GM23248 (cell line): ENCODE measurements around the gene NGEF. TPM values are rescaled to one million over a fixed set of nuclear protein-coding genes. Genes with fewer than 3 reads are reported as not detected.

ENCODE experiments used
- DNase-seq: peaks from one replicate; pipeline ENCODE4 v3.0.0-alpha.2; 2015
- H2AFZ ChIP-seq: fragments of 200-600 bp; sonication (generic); 2 replicates; pipeline ENCODE4 v1.6.1; 2016; ENCODE audit warnings: antibody characterized with exemption
- H3F3A ChIP-seq: fragments of 200-600 bp; sonication (generic); 2 replicates; pipeline ENCODE4 v1.6.1; 2016; ENCODE audit warnings: mild to moderate bottlenecking, antibody characterized with exemption, mixed run types; ENCODE audit not compliant: insufficient read depth
- H3K27ac ChIP-seq: fragments of 200-600 bp; sonication (generic); 2 replicates; pipeline ENCODE4 v1.5.1; 2016; ENCODE audit warnings: mild to moderate bottlenecking
- H3K27me3 ChIP-seq: fragments of 200-600 bp; sonication (generic); replicated peaks from 2 replicates; pipeline ENCODE4 v1.6.1; 2016; ENCODE audit warnings: mild to moderate bottlenecking; ENCODE audit not compliant: insufficient read depth
- H3K36me3 ChIP-seq: fragments of 200-600 bp; sonication (generic); 2 replicates; pipeline ENCODE4 v1.6.1; 2016; ENCODE audit warnings: low read depth, mild to moderate bottlenecking
- H3K4me1 ChIP-seq: fragments of 200-600 bp; sonication (generic); 2 replicates; pipeline ENCODE4 v1.6.1; 2016; ENCODE audit warnings: mild to moderate bottlenecking; ENCODE audit not compliant: insufficient read depth
- H3K4me2 ChIP-seq: fragments of 200-600 bp; sonication (generic); one replicate; pipeline ENCODE4 v1.6.1; 2016; ENCODE audit warnings: mild to moderate bottlenecking; ENCODE audit not compliant: unreplicated experiment
- H3K4me3 ChIP-seq: fragments of 200-600 bp; sonication (generic); 2 replicates; pipeline ENCODE4 v1.5.1; 2016; ENCODE audit warnings: mild to moderate bottlenecking
- H3K79me2 ChIP-seq: fragments of 200-600 bp; sonication (generic); 2 replicates; pipeline ENCODE4 v1.6.1; 2016; ENCODE audit warnings: mild to moderate bottlenecking; ENCODE audit not compliant: insufficient read depth
- H3K9ac ChIP-seq: fragments of 200-600 bp; sonication (generic); 2 replicates; pipeline ENCODE4 v1.6.1; 2016; ENCODE audit warnings: mild to moderate bottlenecking
- H3K9me2 ChIP-seq: fragments of 200-600 bp; sonication (generic); 2 replicates; pipeline ENCODE4 v1.6.1; 2016; ENCODE audit warnings: mixed run types, mild to moderate bottlenecking, moderate library complexity; ENCODE audit not compliant: insufficient read depth
- H3K9me3 ChIP-seq: fragments of 200-600 bp; sonication (generic); one replicate; pipeline ENCODE4 v1.6.1; 2017; ENCODE audit warnings: low read depth
- H4K20me1 ChIP-seq: fragments of 200-600 bp; sonication (generic); 2 replicates; pipeline ENCODE4 v1.6.0; 2016; ENCODE audit not compliant: insufficient read depth
- EZH2 ChIP-seq: fragments of 200-600 bp; sonication (generic); IDR thresholded peaks from 2 replicates; pipeline ENCODE4 v1.6.1; 2018; ENCODE audit warnings: antibody characterized with exemption, mild to moderate bottlenecking; ENCODE audit not compliant: insufficient read depth, poor library complexity, severe bottlenecking
- EZH2phosphoT487 ChIP-seq: fragments of 200-600 bp; sonication (generic); IDR thresholded peaks from 2 replicates; pipeline ENCODE4 v1.6.1; 2018; ENCODE audit warnings: antibody characterized with exemption, moderate library complexity, mild to moderate bottlenecking, low read depth; ENCODE audit not compliant: insufficient read depth
- WGBS, 2 experiments: methylation state at CpG; one replicate each; pipeline ENCODE4 v1.1.6; 2015 to 2017; ENCODE audit warnings: low lambda C conversion rate in 2 of 2, low coverage in 1 of 2; ENCODE audit errors: missing lambda C conversion rate in 2 of 2; 5-methylcytosine and 5-hydroxymethylcytosine counted together
- in situ Hi-C: fragments of 300-500 bp; cut with MboI; formaldehyde crosslinking; loops from 2 replicates; pipeline ENCODE4 v1.15.0; 2020
- polyA plus RNA-seq: library from polyadenylated mRNA; unstranded; fragments of >200 nt; fragmentation: Nextera tagmentation; extraction: Ambion mirVana; gene quantifications from 2 replicates; pipeline ENCODE4 v1.2.1, GENCODE V29; 2016
- total RNA-seq: library from RNA; depleted of rRNA; stranded (reverse); fragments of >200 nt; shearing (Covaris generic); gene quantifications from 2 replicates; pipeline ENCODE4 v1.2.3, GENCODE V29; 2014

NGEF gene
- total and polyA plus RNA-seq, 2 experiments from 2014 or later = 0.43 TPM; not detected in 1

DNA sequence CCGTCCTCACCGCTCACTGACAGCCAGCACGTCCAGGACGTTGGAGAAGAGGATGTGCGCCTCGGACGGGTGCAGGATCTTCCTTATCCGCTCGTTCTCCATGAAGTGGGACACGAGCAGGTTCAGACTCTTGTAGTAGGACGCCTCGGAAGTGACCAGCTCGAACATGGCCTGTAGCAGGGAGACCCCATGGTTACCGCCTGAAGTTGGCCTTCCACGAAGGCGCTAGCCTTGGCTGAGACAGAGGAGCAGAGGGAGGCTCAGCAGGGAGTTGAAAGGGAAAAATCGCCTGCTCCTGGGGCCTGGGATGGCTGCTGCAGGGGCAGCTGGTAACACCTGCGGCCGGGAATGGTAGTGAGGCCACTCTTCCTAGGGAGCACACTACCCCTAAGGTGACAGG is 118.3 kb downstream of the NGEF start:
- no peak overlapping the region for H2AFZ ChIP-seq
- no peaks in the 10 kb centered on the region for H3K9me2 ChIP-seq
- H3K27ac ChIP-seq = no peak overlapping the region
- H3K27me3 ChIP-seq = no peaks in the 10 kb centered on the region
- H3F3A ChIP-seq = no peaks in the 10 kb centered on the region
- no peaks in the 10 kb centered on the region for H3K9me3 ChIP-seq
- no peaks in the 10 kb centered on the region for H3K79me2 ChIP-seq
- no peak overlapping the region for H3K4me3 ChIP-seq
- no peak for DNase-seq
- TF ChIP-seq EZH2phosphoT487 = no peak
- no peak for TF ChIP-seq EZH2
- 73 to 80% methylated on average over 18 to 19 of the region's 19 CpGs for WGBS, 2 experiments
- no peak overlapping the region for H3K4me2 ChIP-seq
- H3K36me3 ChIP-seq = no peaks in the 10 kb centered on the region
- in situ Hi-C loops = no loop called here
- H3K9ac ChIP-seq = no peak overlapping the region
- H3K4me1 ChIP-seq = peaks cover 5% of the 10 kb centered on the region
- no peaks in the 10 kb centered on the region for H4K20me1 ChIP-seq

- Histone ChIP-seq H3K27me3 (no peaks in the 10 kb centered on the region), H3F3A (no peaks in the 10 kb centered on the region), H3K9me3 (no peaks in the 10 kb centered on the region), H3K27ac (no peak overlapping the region), H3K4me2 (no peak overlapping the region), H3K9me2 (no peaks in the 10 kb centered on the region), H3K4me1 (peaks cover 5% of the 10 kb centered on the region), H3K79me2 (no peaks in the 10 kb centered on the region), H4K20me1 (no peaks in the 10 kb centered on the region), H3K36me3 (no peaks in the 10 kb centered on the region), H3K4me3 (no peak overlapping the region), H2AFZ (no peak overlapping the region), H3K9ac (no peak overlapping the region)
- DNase-seq = no peak
- no peak for TF ChIP-seq EZH2phosphoT487
- TF ChIP-seq EZH2 = no peak
- in situ Hi-C loops = no loop called here
- WGBS, 2 experiments = 47 to 56% methylated on average over 9 of the region's 9 CpGs
Observed at GRCh38 chr2:232894251-232894650, 118.8 kb downstream of the NGEF start.

DNA sequence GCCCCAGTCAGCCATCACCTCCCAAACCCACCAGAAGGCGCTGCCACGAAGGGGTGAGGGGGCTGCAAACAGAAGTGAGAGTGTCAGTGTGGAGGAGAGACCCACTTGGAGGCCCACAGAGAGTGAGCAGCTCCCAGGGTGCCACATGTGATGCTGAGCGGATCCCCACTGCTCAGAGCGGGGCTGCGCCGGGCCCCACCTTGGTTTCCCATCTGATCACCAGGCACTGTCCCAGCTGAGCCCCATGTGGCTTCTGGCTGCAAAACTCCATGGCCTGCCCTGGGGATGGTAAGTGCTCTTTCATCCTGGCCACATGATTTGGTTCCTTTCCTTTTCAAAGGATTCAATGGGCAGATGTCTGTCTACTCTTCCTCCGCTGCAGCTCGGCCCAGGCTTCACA is 119.2 kb downstream of the NGEF start:
- no peaks in the 10 kb centered on the region for H3K36me3 ChIP-seq
- no peak for DNase-seq
- no peak overlapping the region for H3K9ac ChIP-seq
- no peak overlapping the region for H3K4me2 ChIP-seq
- no peaks in the 10 kb centered on the region for H3F3A ChIP-seq
- WGBS, 2 experiments = 75 to 81% methylated on average over 8 of the region's 8 CpGs
- in situ Hi-C loops = no loop called here
- no peaks in the 10 kb centered on the region for H3K9me2 ChIP-seq
- TF ChIP-seq EZH2 (no peak), EZH2phosphoT487 (no peak)
- H4K20me1 ChIP-seq = no peaks in the 10 kb centered on the region
- H2AFZ ChIP-seq = no peak overlapping the region
- H3K27me3 ChIP-seq = no peaks in the 10 kb centered on the region
- H3K4me3 ChIP-seq = no peak overlapping the region
- H3K27ac ChIP-seq = no peak overlapping the region
- H3K4me1 ChIP-seq = peaks cover 5% of the 10 kb centered on the region
- no peaks in the 10 kb centered on the region for H3K79me2 ChIP-seq
- no peaks in the 10 kb centered on the region for H3K9me3 ChIP-seq

GRCh38 chr2:232892843-232893242 is 120.2 kb downstream of the NGEF start:
- Histone ChIP-seq H3F3A (no peaks in the 10 kb centered on the region), H3K9ac (no peak overlapping the region), H3K27ac (no peak overlapping the region), H4K20me1 (no peaks in the 10 kb centered on the region), H3K9me3 (no peaks in the 10 kb centered on the region), H3K4me1 (peaks cover 5% of the 10 kb centered on the region), H3K4me3 (no peak overlapping the region), H3K79me2 (no peaks in the 10 kb centered on the region), H3K36me3 (no peaks in the 10 kb centered on the region), H3K27me3 (no peaks in the 10 kb centered on the region), H3K4me2 (no peak overlapping the region), H3K9me2 (no peaks in the 10 kb centered on the region), H2AFZ (no peak overlapping the region)
- in situ Hi-C loops = no loop called here
- no peak for TF ChIP-seq EZH2phosphoT487
- no peak for TF ChIP-seq EZH2
- 92 to 96% methylated on average over 18 to 20 of the region's 20 CpGs for WGBS, 2 experiments
- DNase-seq = no peak

DNA sequence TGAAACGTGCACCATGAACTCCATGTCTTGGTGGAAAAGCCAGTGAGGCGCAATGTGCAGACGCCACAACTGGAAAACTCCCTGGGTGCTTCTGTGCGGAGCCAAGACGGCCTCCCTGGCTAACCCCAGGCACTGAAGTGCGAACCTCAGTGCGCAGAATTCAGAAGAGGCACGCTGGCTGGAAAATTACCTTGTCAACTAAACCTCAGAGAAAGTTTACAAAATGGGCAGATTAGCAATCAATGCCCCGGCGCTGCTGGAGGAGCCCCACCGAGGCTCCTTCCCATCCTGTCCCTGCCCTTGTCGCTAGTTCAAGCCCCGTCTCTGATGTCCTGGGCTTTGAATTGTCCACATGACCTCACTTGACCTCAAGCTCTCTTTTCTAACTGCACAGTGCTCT is 120.8 kb downstream of the NGEF start:
- TF ChIP-seq EZH2 (no peak), EZH2phosphoT487 (no peak)
- Histone ChIP-seq H3K79me2 (no peaks in the 10 kb centered on the region), H3K27me3 (no peaks in the 10 kb centered on the region), H3K4me3 (no peak overlapping the region), H3K4me1 (peaks cover 5% of the 10 kb centered on the region), H3F3A (no peaks in the 10 kb centered on the region), H3K27ac (no peak overlapping the region), H3K9me2 (no peaks in the 10 kb centered on the region), H2AFZ (no peak overlapping the region), H4K20me1 (no peaks in the 10 kb centered on the region), H3K36me3 (no peaks in the 10 kb centered on the region), H3K4me2 (no peak overlapping the region), H3K9me3 (no peaks in the 10 kb centered on the region), H3K9ac (no peak overlapping the region)
- no peak for DNase-seq
- WGBS, 2 experiments = 88 to 92% methylated on average over 13 of the region's 13 CpGs
- in situ Hi-C loops = no loop called here
